ENCODE results near the gene DHTKD1.
"Not testable (repeated sequence)": the region's sequence is repeated elsewhere in the genome, so short reads cannot be mapped to it uniquely, and the experiment has no call there.

DHTKD1 gene

GRCh38 chr10:12154516-12154915 is 85.8 kb downstream of the DHTKD1 start:
- no peak for DNase-seq (ENCODE audit: low spot score)

- DNase-seq (ENCODE audit: low spot score): no peak
These were observed 87.8 kb downstream of the DHTKD1 start for GRCh38 chr10:12156367-12157123.

DNA sequence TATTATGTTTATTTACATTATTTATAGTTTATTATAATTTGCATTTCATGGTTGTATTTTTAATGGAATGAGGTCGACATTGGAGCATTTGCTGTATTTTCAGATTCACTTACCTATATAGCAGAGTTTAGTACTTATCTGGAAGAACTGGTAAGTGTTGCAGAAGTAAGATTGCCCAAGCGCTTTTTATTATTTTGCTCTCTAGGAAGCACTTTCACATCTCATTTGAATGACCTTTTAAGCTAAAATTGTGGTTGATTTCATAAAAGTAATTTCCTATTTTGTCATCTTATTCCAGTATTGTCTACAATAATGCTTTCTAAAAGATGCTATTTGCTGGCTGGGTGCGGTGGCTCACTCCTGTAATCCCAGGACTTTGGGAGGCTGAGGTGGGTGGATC is 89.4 kb downstream of the DHTKD1 start:
- DNase-seq (ENCODE audit: low spot score): no peak

DNA sequence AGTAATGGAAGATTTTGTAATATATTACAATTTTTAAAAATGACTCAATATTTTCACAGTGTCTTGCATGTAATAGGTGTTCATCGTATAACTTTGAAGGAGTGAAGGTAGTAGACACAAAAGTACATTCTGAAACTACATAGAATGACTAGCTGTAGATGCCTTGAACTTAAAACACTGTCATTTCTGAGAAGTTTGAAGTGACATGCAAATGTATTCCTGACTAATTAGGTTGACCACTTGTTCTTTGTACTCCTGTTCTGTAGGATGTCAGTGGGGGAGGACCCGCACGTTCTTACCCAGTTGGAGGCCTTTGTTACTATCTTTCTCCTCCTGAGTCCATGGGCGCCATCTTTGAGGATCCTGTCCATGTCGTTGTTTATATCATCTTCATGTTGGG is 91.9 kb downstream of the DHTKD1 start:
- no peak for DNase-seq (ENCODE audit: low spot score)

DNA sequence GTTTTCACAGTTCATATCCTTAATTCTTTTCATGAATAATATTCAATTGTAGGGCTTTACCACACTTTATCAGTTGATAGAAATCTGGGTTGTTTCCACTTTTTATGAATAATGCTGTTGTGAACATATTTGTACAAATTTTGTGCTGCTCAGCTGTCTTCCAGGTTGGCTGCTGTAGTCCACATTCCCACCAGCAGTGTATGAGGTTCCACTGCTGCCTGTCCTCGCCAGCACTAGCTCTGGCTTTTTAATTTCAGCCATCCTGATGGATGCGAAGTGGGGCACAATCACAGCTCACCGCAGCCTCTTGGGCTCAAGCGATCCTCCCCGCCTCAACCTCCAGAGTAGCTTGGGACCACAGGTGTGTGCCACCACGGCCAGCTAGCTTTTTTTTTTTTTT is 94.2 kb downstream of the DHTKD1 start:
- no peak for DNase-seq (ENCODE audit: low spot score)

GRCh38 chr10:12164085-12164484 is 95.3 kb downstream of the DHTKD1 start:
- no peak for DNase-seq (ENCODE audit: low spot score)

- no peak for DNase-seq (ENCODE audit: low spot score)
These were observed 96.3 kb downstream of the DHTKD1 start for GRCh38 chr10:12165036-12165435.

DNA sequence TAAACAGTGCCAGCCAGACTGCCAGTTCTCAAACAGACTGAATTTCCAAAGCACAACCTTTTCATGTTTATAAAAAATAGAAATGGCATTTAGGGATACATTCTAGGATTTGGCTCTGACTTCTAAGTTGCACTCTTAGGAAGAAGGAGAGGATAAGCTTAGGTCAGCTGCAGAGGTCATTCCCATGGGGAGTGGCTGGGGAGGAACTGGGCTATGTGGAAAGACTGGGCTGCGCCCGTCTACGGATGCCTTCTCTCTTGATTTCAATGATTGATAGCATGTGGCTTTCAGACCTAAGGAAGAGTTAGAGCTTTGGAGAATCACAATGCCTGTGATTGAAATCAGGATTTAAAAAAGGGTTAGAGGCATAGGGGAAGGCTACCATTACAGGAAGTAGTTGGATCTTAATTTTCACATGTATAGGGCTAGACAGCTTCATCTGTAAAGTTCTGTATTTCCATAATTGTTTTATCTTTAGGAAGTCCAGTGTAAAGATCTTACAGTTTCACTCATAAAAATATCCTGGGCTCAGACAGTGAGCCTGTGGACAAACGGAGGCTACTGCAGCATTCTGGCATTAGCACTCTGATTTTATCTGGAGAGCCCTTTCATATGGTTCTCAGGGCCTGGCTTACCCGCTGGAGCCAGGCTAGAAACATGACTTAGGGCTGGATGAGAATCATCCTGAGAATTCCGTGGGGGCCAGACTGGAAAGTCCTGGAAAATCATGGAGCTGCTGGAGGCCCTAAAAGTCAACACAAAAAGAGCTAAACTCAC is 97.4 kb downstream of the DHTKD1 start:
- no peak for DNase-seq (ENCODE audit: low spot score)

- DNase-seq (ENCODE audit: low spot score): not testable (repeated sequence)
These were observed 102.8 kb downstream of the DHTKD1 start for GRCh38 chr10:12171512-12171911.
